Stimulated activated CD8-positive, alpha-beta memory T cell treated with anti-CD3 and anti-CD28 coated beads, Interleukin-7, amount 100 ng/mL, for 24 hours (primary cell): Measurements from ENCODE around the gene CCDC141.
A peak's percentile ranks its signal among the peaks of the same experiment; 100 is the strongest.

Source experiments
- DNase-seq: peaks from one replicate; pipeline ENCODE4 v3.0.0-alpha.2; 2020; ENCODE audit warnings: low read depth

Gene CCDC141

DNA sequence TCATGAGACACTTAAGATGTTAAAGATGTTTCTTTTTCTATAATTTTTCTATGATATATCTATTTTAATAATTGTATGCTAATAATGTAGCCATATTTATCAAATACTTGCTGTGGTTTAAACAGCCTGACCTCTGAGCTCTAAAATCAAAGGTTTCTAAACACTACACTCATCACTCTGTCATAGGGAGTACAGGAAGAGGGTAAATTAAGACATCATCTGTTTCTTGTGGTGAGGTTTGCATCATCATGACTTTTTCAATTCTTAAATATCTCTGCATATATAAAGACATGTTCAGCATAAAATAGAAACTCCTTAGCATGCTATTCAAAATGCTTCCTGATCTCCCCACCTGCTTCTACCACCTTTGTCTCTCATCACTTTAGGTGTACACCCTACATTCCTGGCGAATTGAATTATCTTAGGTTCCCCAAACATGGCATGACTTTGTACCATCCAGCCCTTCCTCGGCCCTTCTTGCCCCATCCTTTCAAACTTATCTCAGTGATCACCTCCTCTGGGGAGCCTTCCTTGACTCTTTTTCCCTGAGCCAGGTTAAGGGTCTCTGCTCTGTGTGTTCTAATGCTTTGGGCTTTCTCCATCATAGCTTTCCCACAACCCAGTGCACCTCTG, 137.4 kb downstream of the CCDC141 start:
- no peak for DNase-seq

DNA sequence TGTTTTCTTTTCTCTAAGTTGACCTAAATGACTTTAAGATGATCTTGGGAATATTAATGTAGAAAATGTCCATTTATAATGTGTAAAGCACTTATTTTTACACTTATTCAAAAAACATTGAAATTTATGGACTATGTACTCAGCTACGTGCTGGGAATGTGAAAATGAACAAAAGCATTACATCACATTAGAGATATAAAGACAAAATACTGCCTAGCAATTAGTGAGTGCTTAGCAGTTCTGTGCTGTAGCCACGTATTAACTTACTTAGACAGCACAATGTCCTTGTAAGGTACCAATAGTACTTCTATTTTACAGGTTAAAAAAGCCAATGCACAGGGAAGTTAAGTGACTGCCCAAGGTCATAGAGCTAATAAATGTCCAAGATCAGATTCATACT, 138.9 kb downstream of the CCDC141 start:
- no peak for DNase-seq

DNA sequence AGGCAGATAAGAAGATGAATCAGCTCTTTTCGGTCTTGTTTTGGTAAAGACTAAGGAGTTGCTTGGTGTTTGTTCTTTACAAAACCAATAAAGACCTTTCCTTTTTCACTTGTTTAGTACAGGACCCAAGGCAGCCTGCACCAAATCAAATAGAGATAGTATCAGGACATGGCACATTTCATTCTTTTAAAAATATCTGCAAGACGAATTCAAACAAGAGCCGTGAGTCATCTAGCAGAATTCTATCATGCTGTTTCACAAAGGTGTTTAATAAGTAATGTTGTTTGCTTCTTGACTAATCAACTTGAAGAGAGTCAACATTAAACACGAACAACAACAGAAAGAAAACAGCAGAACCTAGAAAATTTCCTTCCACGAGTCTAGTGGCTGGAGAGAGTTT, 139.9 kb downstream of the CCDC141 start:
- no peak for DNase-seq

DNA sequence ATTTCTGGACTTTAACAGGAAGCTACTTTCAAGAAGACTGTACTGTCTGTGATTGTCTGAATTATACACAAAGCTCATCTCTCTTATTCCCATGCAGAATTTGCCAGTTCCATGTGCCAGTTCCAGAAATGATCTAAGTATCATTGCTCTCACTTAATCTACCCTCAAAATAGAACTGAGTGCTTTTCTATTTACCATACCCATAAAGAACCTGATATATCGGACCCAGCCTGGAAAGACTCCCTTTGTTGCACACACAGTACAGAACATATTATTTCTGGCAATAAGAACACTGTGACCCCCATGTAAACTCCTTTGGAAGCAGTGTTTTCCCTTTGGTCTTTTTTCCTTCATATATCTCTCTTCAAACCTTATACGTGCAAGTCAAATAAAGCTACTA, 140.4 kb downstream of the CCDC141 start:
- no peak for DNase-seq

DNA sequence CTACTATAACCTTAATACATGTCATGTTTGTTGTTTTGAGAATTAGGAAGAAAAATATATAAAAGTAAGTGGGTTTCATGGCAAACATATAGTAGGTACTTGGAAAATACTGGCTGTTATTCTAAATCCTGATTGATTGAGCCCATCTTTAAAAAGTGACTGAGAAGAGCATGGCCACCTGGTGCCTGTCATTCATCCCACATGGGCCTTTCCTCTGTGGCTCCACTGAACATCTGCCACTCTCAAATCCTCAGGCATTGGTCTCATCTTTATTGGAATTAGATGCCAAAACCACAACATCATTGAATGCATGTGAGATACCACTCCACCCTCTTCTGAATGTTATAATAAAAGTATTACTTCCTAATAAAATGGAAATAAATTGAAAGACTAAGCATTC, 141.1 kb downstream of the CCDC141 start:
- no peak for DNase-seq

DNA sequence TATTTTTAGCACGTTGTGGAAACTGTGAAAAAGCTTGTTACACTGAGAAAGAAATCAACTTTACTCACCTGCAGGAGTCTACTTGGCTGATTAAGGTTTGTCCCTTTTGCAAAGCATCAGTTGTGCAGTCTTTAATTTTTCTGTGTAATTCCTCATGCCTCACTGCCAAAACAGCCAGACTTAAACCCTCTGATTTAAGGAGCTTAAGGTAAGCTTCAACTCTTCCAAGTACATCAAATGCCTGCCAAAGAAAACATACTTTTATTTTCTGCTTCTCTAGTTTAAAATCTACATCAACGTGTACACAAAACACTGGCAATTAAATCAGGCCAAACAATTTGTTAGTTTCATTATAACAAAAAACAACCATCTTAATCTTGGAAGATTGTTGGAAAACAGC, 144.7 kb downstream of the CCDC141 start:
- DNase-seq, result no peak

DNA sequence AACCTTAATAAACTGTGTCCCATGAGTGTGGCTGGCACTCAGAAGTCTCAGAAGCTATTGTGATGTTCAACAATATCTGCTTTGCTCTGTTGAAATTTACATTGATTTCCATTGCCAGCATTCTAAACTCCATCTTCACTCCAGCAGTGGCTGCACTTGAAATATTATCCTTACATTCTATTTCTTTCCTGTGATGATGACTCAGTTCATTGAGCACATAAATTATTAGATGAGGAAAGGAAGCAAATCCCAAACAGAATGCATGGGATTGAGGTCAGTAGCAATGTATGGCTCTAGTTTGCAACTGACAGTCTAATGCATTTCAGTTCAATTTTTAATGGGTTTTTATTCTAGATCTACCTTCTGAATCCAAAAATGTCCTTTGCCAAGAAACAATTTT, 150.3 kb downstream of the CCDC141 start:
- DNase-seq, result no peak

DNA sequence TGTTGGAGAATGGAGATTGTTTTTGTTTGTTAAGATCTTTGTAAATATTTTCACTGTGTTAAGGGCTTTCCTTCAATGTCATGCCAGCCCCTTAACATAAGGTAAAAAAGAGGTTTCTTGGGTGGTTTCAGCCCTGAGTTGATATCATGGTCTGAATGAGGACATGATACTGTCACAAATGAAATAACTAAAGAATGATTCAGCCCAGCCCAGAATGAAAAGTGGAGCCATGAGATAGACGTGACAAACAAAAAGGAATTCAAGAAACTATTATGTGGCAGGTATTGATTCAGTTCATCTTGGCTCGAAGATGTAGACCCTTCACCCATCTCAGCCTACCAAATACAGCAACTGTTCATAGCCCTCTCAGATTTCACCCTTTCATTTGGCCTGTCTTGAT, 154.1 kb downstream of the CCDC141 start:
- no peak for DNase-seq

DNA sequence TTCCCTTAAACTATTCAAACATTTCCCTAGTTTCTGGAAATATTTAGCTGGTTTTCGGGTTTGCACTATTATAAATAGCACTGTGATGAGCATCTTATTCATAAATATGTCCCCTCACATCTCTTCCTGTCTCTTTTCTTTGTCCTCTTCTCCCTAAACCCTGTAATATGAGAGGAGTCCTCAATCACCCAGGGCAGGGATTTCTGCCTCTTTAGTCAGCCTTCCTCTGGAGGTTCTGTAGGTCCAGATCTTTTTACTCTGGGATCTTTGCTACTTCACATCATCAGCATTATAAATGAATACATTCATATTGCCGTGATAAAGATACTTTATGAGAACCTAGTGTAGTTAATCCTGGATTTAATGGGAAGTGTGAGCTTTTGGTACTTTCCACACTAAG, 154.8 kb downstream of the CCDC141 start:
- no peak for DNase-seq

DNA sequence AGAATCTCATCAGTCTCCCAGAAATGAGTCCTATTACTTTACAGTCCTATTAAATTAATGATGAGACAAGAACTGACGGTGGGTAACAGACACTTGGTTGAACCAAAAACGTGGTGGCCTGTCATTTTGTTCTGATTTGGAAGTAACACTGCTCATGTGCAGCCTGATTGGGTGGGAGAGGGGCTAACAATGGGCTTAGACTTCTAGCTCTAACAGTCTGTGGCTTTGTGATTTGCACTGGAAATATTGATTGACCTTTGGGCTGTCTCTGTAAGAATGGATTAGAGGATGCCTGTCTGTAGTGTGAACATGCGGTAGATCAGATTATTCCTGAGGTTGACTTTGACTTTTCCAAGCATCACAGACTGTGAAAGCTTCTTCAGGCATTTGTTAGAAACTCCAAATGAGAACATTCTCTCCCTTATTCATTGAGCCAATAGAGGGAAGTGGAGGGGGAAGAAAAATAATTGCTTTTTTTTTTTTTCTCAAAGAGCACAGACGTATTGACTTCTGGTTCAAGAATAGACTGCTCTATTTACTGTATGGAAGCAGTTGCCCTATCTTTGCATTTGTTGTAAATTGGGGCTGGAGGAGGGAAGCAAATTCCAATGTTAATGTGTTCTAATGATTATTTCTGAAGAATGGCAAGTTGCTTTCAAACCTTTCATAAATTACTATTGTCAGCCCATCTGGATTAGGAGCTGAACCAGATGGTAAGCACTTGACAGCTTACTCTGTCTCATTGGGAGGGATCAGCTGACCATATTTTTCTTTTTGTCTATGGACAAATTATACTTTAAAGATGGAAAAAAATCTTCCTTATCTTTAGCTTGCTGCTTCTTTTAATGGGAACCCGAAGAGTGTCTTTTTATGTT, 156.9 kb downstream of the CCDC141 start:
- no peak for DNase-seq

DNA sequence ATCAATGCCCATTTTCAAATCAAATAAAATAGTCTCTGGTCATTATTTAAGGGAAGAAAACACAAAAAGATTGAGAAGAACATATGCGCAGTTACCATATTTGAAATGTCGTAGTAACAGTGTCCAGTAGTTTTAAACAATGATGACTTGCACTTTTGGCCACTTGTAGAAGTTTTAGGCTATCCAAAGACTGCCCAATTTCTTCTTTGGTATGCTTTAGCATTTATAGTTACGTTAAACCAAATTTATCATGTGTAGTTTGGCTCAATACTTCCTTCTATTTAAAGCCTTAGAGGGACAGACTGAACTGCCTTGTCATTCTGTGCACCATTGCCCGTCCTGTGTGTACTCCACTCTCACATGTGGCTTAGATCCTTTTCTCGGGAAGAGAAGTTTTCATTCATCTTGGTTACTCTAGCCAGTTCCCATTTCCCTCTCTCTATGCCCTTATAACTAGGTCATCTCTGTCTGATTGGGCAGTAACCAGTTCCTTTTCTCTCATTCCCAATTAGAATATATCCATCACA, 157.9 kb downstream of the CCDC141 start:
- DNase-seq, result no peak

DNA sequence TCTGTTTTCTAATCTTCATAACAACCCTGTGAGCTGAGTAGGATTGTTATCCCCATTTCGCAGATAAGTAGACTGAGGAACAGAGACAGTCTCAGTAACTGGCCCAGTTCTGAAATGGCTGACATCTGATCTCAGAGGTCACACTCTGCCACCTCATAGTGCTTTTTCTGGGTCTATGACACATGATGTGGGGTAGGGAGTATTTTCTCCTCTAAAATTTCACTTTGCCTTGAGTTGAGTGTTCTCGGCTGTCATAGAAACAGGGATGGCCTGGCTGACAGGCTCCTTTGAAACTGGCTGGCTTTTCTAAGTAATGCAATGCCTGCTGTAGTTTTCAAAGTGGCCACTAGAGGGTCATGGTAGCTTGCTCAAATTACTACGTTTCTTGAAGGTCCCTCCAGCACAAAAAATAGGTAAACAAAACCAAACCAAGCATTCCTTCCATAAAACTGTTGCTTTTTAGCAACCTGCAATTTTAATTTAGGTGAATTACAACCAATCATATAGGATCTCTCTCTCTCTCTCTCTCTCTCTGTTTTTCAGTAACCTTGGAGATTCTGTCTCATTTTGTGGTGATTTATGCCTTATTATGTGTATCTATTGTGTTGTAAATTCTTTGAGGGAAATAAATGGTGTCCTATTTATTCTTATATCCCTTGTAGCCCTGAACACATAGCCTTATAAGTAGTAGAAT, 158.5 kb downstream of the CCDC141 start:
- DNase-seq, result peak; percentile 25

DNA sequence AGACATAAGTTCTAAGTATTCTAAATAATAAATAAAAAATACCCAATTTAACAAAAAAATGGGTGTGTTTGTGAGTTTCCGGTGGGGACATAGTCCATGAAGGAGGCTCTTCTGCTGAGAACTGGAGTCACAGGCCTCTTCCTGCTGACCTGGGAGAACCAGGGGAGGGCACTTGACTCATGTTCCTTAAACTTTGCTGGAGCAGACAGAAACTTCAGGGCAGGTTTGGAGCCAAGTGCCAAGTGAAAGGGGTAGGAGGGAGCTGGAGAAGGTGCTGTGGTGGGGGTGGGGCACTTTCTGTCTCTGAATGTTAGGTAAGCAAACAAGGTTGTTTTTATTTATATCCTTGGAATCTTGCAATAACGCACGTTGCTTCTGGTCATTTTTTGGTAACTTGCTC, 163.9 kb downstream of the CCDC141 start:
- no peak for DNase-seq

DNA sequence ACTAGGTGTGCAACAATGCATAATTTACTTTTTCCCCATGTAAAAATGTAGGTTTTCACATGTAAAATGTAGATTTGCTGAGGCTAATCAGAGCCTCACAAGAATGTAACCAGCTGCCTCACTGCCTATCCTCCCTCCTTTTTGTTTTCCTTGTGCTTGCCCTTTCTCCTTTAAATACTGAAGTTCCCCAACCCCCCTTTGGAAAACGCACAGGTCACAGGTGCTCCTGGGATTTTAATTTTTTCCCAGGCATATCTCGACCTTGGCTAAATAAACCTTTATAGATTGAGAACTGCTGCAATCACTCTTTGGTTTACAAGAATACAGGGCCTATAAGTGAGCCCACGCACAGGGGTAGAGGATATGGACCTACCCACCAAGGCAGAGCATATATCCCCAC, 165.5 kb downstream of the CCDC141 start:
- no peak for DNase-seq

DNA sequence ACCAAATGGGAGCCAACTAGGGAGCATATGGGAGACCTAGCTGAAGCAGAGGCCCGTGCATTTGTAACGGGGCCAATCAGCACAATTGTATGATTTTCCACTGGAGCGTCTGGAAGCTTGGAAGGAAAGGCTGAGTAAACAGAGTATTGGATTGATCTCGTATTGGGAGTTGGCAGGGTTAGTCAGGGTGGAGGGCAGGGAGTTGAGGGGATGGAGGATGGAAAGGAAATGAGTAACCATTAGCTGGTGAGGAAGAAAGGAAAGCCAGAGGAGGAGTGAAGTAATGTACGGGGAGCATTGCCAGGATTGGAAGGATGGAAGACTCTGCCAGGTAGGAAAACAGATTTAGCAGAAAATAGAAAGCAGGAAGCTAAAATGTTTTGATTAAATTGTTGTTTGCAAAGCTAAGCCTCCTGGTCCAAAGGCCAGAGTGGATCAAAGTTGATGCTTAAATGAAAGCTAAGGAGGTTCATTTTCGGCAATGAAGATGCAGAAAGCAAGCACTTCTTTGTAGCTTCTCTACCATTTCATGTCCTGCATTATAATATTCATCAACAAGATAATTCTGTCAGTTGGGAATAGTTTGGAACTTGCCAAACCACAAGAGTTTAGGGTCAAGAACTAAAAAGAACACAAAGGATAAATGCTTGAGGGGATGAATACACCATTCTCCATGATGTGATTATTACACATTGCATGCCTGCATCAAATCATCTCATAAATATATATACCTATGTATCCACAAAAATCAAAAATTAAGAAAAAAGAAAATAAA, 167.1 kb downstream of the CCDC141 start:
- DNase-seq, result no peak

DNA sequence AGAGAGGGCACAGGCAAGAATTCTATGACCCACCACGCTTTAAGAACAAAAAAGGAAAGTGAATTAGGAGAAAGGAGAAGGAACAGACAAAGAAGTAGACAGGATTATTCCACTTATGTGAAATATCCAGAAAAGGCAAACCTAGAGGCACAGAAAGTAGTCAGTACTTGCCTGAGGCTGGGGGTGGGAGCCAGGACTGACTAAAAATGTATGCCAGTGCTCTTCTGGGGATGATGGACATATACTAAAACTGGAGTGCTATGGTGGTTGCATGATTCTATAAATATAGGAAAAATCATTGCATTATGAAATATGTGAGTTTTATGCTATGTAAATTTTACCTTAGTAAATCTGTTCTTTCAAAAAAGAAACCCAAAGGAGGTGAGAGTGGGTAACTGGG, 168.9 kb downstream of the CCDC141 start:
- DNase-seq, result no peak

DNA sequence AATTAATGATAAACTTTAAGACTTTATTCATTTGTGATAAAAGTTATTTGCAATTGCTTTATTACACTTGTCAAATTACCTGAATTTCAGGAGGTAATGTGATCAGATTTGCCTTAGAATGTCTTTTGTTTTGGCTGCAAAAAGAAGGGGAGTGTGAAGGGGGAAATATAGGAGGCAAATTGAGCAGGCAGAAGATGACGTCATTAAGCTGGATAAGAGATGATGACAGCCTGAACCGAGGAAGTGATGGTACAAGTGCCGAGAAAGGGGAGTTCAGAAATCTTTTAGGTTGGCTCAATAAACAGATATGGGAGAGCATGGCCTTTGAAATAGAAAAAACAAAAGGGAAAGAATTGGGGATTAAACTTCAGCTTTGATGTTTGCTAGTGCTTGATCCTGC, 169.7 kb downstream of the CCDC141 start:
- DNase-seq, result no peak

DNA sequence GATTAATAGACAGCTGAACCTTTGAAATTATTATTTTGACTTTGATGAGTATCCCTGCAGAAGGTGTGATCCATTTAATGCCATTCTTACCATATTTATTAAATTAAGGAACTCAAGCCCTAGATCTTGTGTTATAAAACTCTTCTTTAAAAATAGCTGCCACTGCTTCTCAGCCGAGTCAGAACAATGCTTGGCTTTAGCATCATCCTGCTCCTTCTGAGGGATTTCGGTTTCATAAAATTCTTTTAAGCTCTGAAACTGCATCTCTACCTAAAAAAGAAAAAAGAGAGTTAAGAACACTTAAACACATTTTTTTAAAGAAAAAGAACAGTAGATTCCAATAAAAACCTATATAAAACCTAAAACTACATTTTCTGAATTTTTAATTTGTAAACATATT, 172.1 kb downstream of the CCDC141 start:
- no peak for DNase-seq

DNA sequence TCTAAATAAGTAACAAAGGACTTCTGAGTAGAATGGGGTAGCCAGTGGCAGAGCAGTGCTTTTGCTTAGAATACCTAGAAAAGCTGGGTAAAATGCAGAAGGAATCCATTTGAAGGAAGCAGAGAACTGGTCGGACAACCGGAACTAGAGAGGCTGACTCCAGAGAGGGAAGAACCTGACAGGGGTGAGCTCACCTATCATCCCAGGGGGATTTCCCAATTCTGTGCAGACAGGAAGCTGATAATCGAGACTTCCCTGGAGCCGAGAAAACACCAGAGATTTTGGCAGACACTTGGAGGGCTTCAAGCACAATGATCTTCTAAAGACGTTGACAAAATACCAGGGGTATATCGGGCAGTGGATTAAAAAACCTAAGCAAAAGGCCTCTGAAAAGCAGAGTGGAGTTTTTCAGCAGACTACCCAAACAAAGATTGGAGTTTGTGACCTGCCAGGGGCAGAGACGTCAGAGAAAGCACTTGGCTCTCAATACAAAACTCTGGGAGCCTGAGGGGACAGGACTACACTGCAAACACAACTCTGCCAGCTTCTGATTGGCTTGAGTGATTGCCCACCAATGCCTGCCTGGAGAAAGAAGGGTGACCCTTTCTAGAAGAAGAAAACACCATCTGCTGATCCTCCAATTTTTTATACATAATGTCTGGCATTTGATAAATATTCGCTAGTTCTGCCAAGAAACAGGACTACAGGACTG, 175.3 kb downstream of the CCDC141 start:
- DNase-seq, result no peak

DNA sequence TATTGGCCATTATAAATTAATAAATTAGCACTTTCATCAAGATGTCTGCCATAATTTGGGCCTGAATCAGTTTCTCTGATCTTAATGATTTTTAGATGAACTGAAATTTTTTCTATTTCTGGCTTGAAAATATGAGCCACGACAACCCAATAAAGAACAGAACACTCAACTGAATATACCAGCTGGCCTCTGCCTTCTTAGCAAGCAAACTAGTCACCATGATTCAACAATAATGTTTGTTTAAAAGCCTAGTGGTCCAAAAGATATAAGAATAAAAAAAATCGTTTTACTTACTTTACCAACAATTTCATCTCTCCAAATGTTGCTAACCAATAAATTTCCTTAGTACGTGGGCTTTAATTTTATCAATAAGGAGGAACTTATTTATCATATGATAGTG, 176.0 kb downstream of the CCDC141 start:
- no peak for DNase-seq

DNA sequence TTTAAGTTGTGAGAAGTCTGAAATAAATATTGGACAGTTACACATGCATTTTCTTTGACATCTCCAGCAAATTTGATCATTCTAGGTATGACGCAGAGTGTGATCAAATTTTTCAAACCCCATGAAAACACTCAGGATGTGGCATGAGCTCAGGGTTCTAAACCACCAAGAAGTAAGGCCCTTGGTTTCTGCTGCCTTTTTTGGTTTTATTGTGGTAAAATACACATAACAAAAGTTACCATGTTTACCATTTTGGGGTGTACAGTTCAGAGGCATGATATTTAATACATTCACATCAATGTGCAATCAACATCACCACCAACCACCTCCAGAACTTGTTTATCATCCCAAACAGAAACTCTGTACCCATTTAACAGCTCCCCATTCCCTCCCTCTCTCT, 178.4 kb downstream of the CCDC141 start:
- no peak for DNase-seq

DNA sequence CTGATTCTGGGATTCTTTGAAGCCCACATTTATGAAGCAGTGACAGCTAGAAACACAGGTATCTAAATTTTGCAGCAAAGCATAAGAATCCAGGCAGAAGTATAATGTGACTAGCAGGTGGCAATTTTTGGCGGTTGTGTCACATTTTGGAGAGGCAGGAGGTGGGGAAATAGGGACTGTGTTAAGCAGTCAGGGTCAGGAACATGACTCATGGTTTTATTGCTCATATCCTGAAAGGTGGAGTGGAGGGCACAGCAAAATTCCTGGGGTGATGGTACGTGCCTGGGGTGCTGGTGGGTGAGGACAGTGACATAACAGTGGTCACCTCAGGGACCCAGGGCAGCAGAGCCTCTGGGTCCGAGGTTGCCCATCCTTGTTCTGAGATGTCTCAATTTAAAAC, 179.2 kb downstream of the CCDC141 start:
- no peak for DNase-seq
